Liver (tissue), 3 donors: ENCODE results near the gene NAGLU.

ENCODE experiments used
- CTCF ChIP-seq: fragments of 150-350 bp; IDR thresholded peaks from 2 replicates; pipeline ENCODE4 v1.5.1; 2017; ENCODE audit warnings: improper control_type of control experiment, low read depth, low read length; ENCODE audit not compliant: missing input control
- EGR1 ChIP-seq, 2 donors: IDR thresholded peaks; 2 replicates each; pipeline ENCODE4 v1.6.1; 2016 to 2018; ENCODE audit warnings: antibody characterized with exemption in 2 of 2, low read depth in 2 of 2
- FOXA1 ChIP-seq: IDR thresholded peaks from 2 replicates; pipeline ENCODE4 v1.6.1; 2016; ENCODE audit warnings: antibody characterized with exemption
- FOXA2 ChIP-seq: IDR thresholded peaks from 2 replicates; pipeline ENCODE4 v1.6.1; 2016; ENCODE audit warnings: antibody characterized with exemption
- GABPA ChIP-seq, 2 donors: IDR thresholded peaks in 1 of 2; conservative IDR thresholded peaks in 1 of 2; 2 replicates each; pipeline ENCODE4 v1.6.1; 2016; ENCODE audit warnings: antibody characterized with exemption in 2 of 2, mild to moderate bottlenecking in 1 of 2, moderate library complexity in 1 of 2
- HNF4A ChIP-seq, 2 donors: conservative IDR thresholded peaks; 2 replicates each; pipeline ENCODE4 v1.6.1; 2016; ENCODE audit warnings: antibody characterized with exemption in 2 of 2, mild to moderate bottlenecking in 2 of 2
- JUND ChIP-seq, 2 donors: IDR thresholded peaks; 2 replicates each; pipeline ENCODE4 v1.6.1; 2016; ENCODE audit warnings: antibody characterized with exemption in 2 of 2
- MAX ChIP-seq: IDR thresholded peaks from 2 replicates; pipeline ENCODE4 v1.6.1; 2016; ENCODE audit warnings: antibody characterized with exemption
- RAD21 ChIP-seq, 2 donors: IDR thresholded peaks; 2 replicates each; pipeline ENCODE4 v1.6.1; 2016; ENCODE audit warnings: antibody characterized with exemption in 2 of 2, mild to moderate bottlenecking in 2 of 2
- REST ChIP-seq: IDR thresholded peaks from 2 replicates; pipeline ENCODE4 v1.6.1; 2016; ENCODE audit warnings: antibody characterized with exemption, mild to moderate bottlenecking
- SP1 ChIP-seq: IDR thresholded peaks from 2 replicates; pipeline ENCODE4 v1.6.1; 2018; ENCODE audit warnings: antibody characterized with exemption, mild to moderate bottlenecking
- TAF1 ChIP-seq: conservative IDR thresholded peaks from 2 replicates; pipeline ENCODE4 v1.6.1; 2016; ENCODE audit warnings: antibody characterized with exemption, mild to moderate bottlenecking
- YY1 ChIP-seq: IDR thresholded peaks from 2 replicates; pipeline ENCODE4 v1.6.1; 2016; ENCODE audit warnings: antibody characterized with exemption, mild to moderate bottlenecking
- ZBTB33 ChIP-seq: IDR thresholded peaks from 2 replicates; pipeline ENCODE4 v1.6.1; 2016; ENCODE audit warnings: antibody characterized with exemption
- donor health status: healthy.
- donor health status: healthy.

GRCh38 chr17:42530952-42531454, 5.0 kb upstream of the NAGLU start:
- TF ChIP-seq CTCF: no peak
- peak; percentile 7 to 16 for TF ChIP-seq RAD21 (IDR thresholded peaks at IDR 0.05)
- TF ChIP-seq FOXA1: peak; percentile 96
- TF ChIP-seq SP1: peak; percentile 73
- TF ChIP-seq HNF4A (conservative IDR thresholded peaks at IDR 0.05): peak; percentile 84 to 87
- no peak for TF ChIP-seq GABPA (IDR thresholded peaks at IDR 0.05 in 1 of 2, conservative IDR thresholded peaks at IDR 0.05 in 1 of 2)
- peak; percentile 97 for TF ChIP-seq FOXA2
- TF ChIP-seq MAX: peak; percentile 63
- peak; percentile 29 for TF ChIP-seq YY1
- TF ChIP-seq EGR1 (IDR thresholded peaks at IDR 0.05; ENCODE audit: low read depth in 2 of 2): no peak
- no peak for TF ChIP-seq TAF1
- no peak for TF ChIP-seq REST
- TF ChIP-seq ZBTB33: peak; percentile 19
- TF ChIP-seq JUND (IDR thresholded peaks at IDR 0.05): peak in 1 of 2 donors; percentile 51
